Gastroesophageal sphincter (tissue), 4 donors: ENCODE data around the gene PHKA2. TPM values are rescaled to one million over a fixed set of nuclear protein-coding genes. Genes with fewer than 3 reads are reported as not detected.

Experiments used
- ATAC-seq: fragments of 150-250 bp; one replicate; pipeline ENCODE4 v1.9.1; 2016; ENCODE audit warnings: mild to moderate bottlenecking, moderate library complexity
- H3K27ac ChIP-seq, 4 donors: fragments of 200-600 bp; sonication (generic) in 3 of 4; 1 replicate in 3 of 4; 2 replicates in 1 of 4; pipeline ENCODE4 v1.5.1; 2016 to 2019
- H3K27me3 ChIP-seq: fragments of 200-600 bp; sonication (generic); one replicate; pipeline ENCODE4 v1.5.1; 2019
- H3K36me3 ChIP-seq, 2 donors: fragments of 200-600 bp; sonication (generic); one replicate each; pipeline ENCODE4 v1.5.1; 2019; ENCODE audit warnings: control low read depth in 1 of 2
- H3K4me1 ChIP-seq, 3 donors: fragments of 200-600 bp; sonication (generic); 1 replicate in 2 of 3; 2 replicates in 1 of 3; pipeline ENCODE4 v1.5.1; 2016 to 2019; ENCODE audit warnings: control low read depth in 2 of 3
- H3K4me3 ChIP-seq, 2 donors: fragments of 200-600 bp; sonication (generic); one replicate each; pipeline ENCODE4 v1.5.1; 2019; ENCODE audit warnings: mild to moderate bottlenecking in 1 of 2, moderate library complexity in 1 of 2
- H3K9me3 ChIP-seq, 3 donors: fragments of 200-600 bp; sonication (generic); one replicate each; pipeline ENCODE4 v1.5.1; 2017 to 2019; ENCODE audit warnings: control low read depth in 2 of 3
- CTCF ChIP-seq, 4 experiments: fragments of 200-600 bp in 2 of 4; fragments of 450-650 bp in 2 of 4; sonication (generic) in 1 of 4; IDR thresholded peaks; one replicate each; pipeline ENCODE4 v1.5.1; 2017 to 2019; ENCODE audit warnings: antibody characterized with exemption in 4 of 4, mild to moderate bottlenecking in 2 of 4, moderate library complexity in 2 of 4
- EP300 ChIP-seq: sonication (generic); formaldehyde crosslinking; IDR thresholded peaks from one replicate; pipeline ENCODE4 v1.6.1; 2017; ENCODE audit warnings: antibody characterized with exemption, mild to moderate bottlenecking
- POLR2A ChIP-seq, 2 donors: fragments of 450-650 bp; IDR thresholded peaks; one replicate each; pipeline ENCODE4 v1.6.1; 2017; ENCODE audit warnings: antibody characterized with exemption in 2 of 2, mild to moderate bottlenecking in 2 of 2, moderate library complexity in 1 of 2
- POLR2AphosphoS5 ChIP-seq: sonication (generic); formaldehyde crosslinking; IDR thresholded peaks from one replicate; pipeline ENCODE4 v1.6.1; 2017; ENCODE audit warnings: antibody characterized with exemption
- WGBS, 2 donors: methylation state at CpG; one replicate each; pipeline ENCODE4 v1.1.5; 2018; ENCODE audit warnings: low coverage in 1 of 2; 5-methylcytosine and 5-hydroxymethylcytosine counted together
- total RNA-seq, 4 donors: library from RNA; depleted of rRNA; stranded (reverse); fragments of >200 nt; gene quantifications; one replicate each; pipeline ENCODE4 v1.1.0, GENCODE V29; 2016

Gene PHKA2
- total RNA-seq, 4 donors from 2014 or later = 3.9 to 15.1 (median 13.2) TPM

GRCh38 chrX:18946157-18946556 is 37.8 kb downstream of the PHKA2 start:
- Histone ChIP-seq H3K27me3 (no peaks in the 10 kb centered on the region), H3K4me1 (no peaks in the 10 kb centered on the region), H3K27ac (no peak overlapping the region), H3K9me3 (no peaks in the 10 kb centered on the region), H3K36me3 (peaks cover 0 to 62% of the 10 kb centered on the region in 2 donors), H3K4me3 (no peak overlapping the region)
- no peak for ATAC-seq
- WGBS, 2 donors = 80% methylated on average over 1 of the region's 6 CpGs; no CpG with 5 or more reads in 1 of the 2 donors
- TF ChIP-seq EP300 (no peak), CTCF (IDR thresholded peaks at IDR 0.05) (no peak), POLR2A (IDR thresholded peaks at IDR 0.05) (no peak), POLR2AphosphoS5 (no peak)

- TF ChIP-seq POLR2AphosphoS5 (no peak), CTCF (IDR thresholded peaks at IDR 0.05) (no peak), POLR2A (IDR thresholded peaks at IDR 0.05) (no peak), EP300 (no peak)
- no peaks in the 10 kb centered on the region for H3K4me1 ChIP-seq
- H3K27me3 ChIP-seq = no peaks in the 10 kb centered on the region
- no peaks in the 10 kb centered on the region for H3K9me3 ChIP-seq
- ATAC-seq = no peak
- WGBS, 2 donors = 23 to 72% methylated on average over 2 of the region's 2 CpGs
- H3K36me3 ChIP-seq = peaks cover 0 to 61% of the 10 kb centered on the region in 2 donors
- no peak overlapping the region for H3K4me3 ChIP-seq
- no peak overlapping the region for H3K27ac ChIP-seq
These were observed 38.4 kb downstream of the PHKA2 start for GRCh38 chrX:18945483-18945882.

- Histone ChIP-seq H3K9me3 (no peaks in the 10 kb centered on the region), H3K27ac (no peak overlapping the region), H3K4me3 (no peak overlapping the region), H3K36me3 (peaks cover 0 to 55% of the 10 kb centered on the region in 2 donors), H3K27me3 (no peaks in the 10 kb centered on the region), H3K4me1 (no peaks in the 10 kb centered on the region)
- no peak for ATAC-seq
- WGBS, 2 donors = 64% methylated on average over 2 of the region's 4 CpGs; no CpG with 5 or more reads in 1 of the 2 donors
- TF ChIP-seq POLR2AphosphoS5 = no peak
- no peak for TF ChIP-seq CTCF (IDR thresholded peaks at IDR 0.05)
- no peak for TF ChIP-seq EP300
- no peak for TF ChIP-seq POLR2A (IDR thresholded peaks at IDR 0.05)
These were observed 39.4 kb downstream of the PHKA2 start for GRCh38 chrX:18944482-18944881.

GRCh38 chrX:18941896-18942295 is 42.0 kb downstream of the PHKA2 start:
- 100% methylated on average over 1 of the region's 2 CpGs for WGBS, 2 donors
- TF ChIP-seq CTCF (IDR thresholded peaks at IDR 0.05) (no peak), POLR2A (IDR thresholded peaks at IDR 0.05) (no peak), POLR2AphosphoS5 (no peak), EP300 (no peak)
- Histone ChIP-seq H3K27ac (no peak overlapping the region), H3K9me3 (no peaks in the 10 kb centered on the region), H3K36me3 (peaks cover 0 to 60% of the 10 kb centered on the region in 2 donors), H3K27me3 (no peaks in the 10 kb centered on the region), H3K4me3 (no peak overlapping the region), H3K4me1 (no peaks in the 10 kb centered on the region)
- no peak for ATAC-seq

- TF ChIP-seq CTCF (IDR thresholded peaks at IDR 0.05) (no peak), EP300 (no peak), POLR2AphosphoS5 (no peak), POLR2A (IDR thresholded peaks at IDR 0.05) (no peak)
- WGBS, 2 donors = 61% methylated on average over 3 of the region's 3 CpGs
- no peak for ATAC-seq
- Histone ChIP-seq H3K27ac (no peak overlapping the region), H3K4me1 (no peaks in the 10 kb centered on the region), H3K4me3 (no peak overlapping the region), H3K9me3 (no peaks in the 10 kb centered on the region), H3K27me3 (no peaks in the 10 kb centered on the region), H3K36me3 (peaks cover 0 to 70% of the 10 kb centered on the region in 2 donors)
These were observed 45.2 kb downstream of the PHKA2 start for GRCh38 chrX:18938710-18939109.
